Liver (tissue), 9 donors: ENCODE results near the gene VGLL2. TPM values are rescaled to one million over a fixed set of nuclear protein-coding genes. Genes with fewer than 3 reads are reported as not detected.
A peak's percentile ranks its signal among the peaks of the same experiment; 100 is the strongest.

Experiments used
- DNase-seq: peaks from one replicate; pipeline ENCODE4 v3.0.0-alpha.2; 2017; ENCODE audit warnings: low spot score
- H3K27ac ChIP-seq, 2 donors: one replicate each; pipeline ENCODE4 v1.7.0; 2013; ENCODE audit warnings: inconsistent platforms in 2 of 2, low read length in 2 of 2, control low read depth in 1 of 2, low read depth in 1 of 2, mild to moderate bottlenecking in 1 of 2
- H3K27me3 ChIP-seq, 4 donors: one replicate each; pipeline versions ENCODE4 v1.6.1 to v1.7.0; 2013; ENCODE audit warnings: low read length in 3 of 4, inconsistent platforms in 1 of 4, mild to moderate bottlenecking in 1 of 4, moderate library complexity in 1 of 4; ENCODE audit not compliant: control insufficient read depth in 4 of 4, insufficient read depth in 4 of 4
- H3K36me3 ChIP-seq, 4 donors: one replicate each; pipeline versions ENCODE4 v1.6.1 to v1.7.0; 2013; ENCODE audit warnings: low read length in 3 of 4, mild to moderate bottlenecking in 3 of 4, low read depth in 1 of 4, moderate library complexity in 1 of 4; ENCODE audit not compliant: control insufficient read depth in 4 of 4, insufficient read depth in 3 of 4
- H3K4me1 ChIP-seq, 4 donors: one replicate each; pipeline versions ENCODE4 v1.6.1 to v1.7.0; 2013; ENCODE audit warnings: low read length in 3 of 4, mild to moderate bottlenecking in 3 of 4, moderate library complexity in 1 of 4; ENCODE audit not compliant: control insufficient read depth in 4 of 4, insufficient read depth in 4 of 4
- H3K4me3 ChIP-seq, 3 donors: one replicate each; pipeline versions ENCODE4 v1.6.1 to v1.7.0; 2013; ENCODE audit warnings: low read length in 3 of 3, control low read depth in 1 of 3, low read depth in 1 of 3, mild to moderate bottlenecking in 1 of 3
- H3K9ac ChIP-seq, 2 donors: one replicate each; pipeline ENCODE4 v1.7.0; 2013; ENCODE audit warnings: low read length in 2 of 2, mild to moderate bottlenecking in 2 of 2, moderate library complexity in 2 of 2, control low read depth in 1 of 2, low read depth in 1 of 2
- H3K9me3 ChIP-seq, 4 donors: one replicate each; pipeline versions ENCODE4 v1.6.1 to v1.7.0; 2013; ENCODE audit warnings: low read length in 3 of 4; ENCODE audit not compliant: control insufficient read depth in 4 of 4
- CTCF ChIP-seq: fragments of 150-350 bp; IDR thresholded peaks from 2 replicates; pipeline ENCODE4 v1.5.1; 2017; ENCODE audit warnings: improper control_type of control experiment, low read depth, low read length; ENCODE audit not compliant: missing input control
- EGR1 ChIP-seq, 2 donors: IDR thresholded peaks; 2 replicates each; pipeline ENCODE4 v1.6.1; 2016 to 2018; ENCODE audit warnings: antibody characterized with exemption in 2 of 2, low read depth in 2 of 2
- FOXA2 ChIP-seq: IDR thresholded peaks from 2 replicates; pipeline ENCODE4 v1.6.1; 2016; ENCODE audit warnings: antibody characterized with exemption
- GABPA ChIP-seq, 2 donors: IDR thresholded peaks in 1 of 2; conservative IDR thresholded peaks in 1 of 2; 2 replicates each; pipeline ENCODE4 v1.6.1; 2016; ENCODE audit warnings: antibody characterized with exemption in 2 of 2, mild to moderate bottlenecking in 1 of 2, moderate library complexity in 1 of 2
- HNF4A ChIP-seq, 2 donors: conservative IDR thresholded peaks; 2 replicates each; pipeline ENCODE4 v1.6.1; 2016; ENCODE audit warnings: antibody characterized with exemption in 2 of 2, mild to moderate bottlenecking in 2 of 2
- HNF4G ChIP-seq: IDR thresholded peaks from 2 replicates; pipeline ENCODE4 v1.6.1; 2016; ENCODE audit warnings: antibody characterized with exemption
- JUND ChIP-seq, 2 donors: IDR thresholded peaks; 2 replicates each; pipeline ENCODE4 v1.6.1; 2016; ENCODE audit warnings: antibody characterized with exemption in 2 of 2
- REST ChIP-seq: IDR thresholded peaks from 2 replicates; pipeline ENCODE4 v1.6.1; 2016; ENCODE audit warnings: antibody characterized with exemption, mild to moderate bottlenecking
- TAF1 ChIP-seq: conservative IDR thresholded peaks from 2 replicates; pipeline ENCODE4 v1.6.1; 2016; ENCODE audit warnings: antibody characterized with exemption, mild to moderate bottlenecking
- ZBTB33 ChIP-seq: IDR thresholded peaks from 2 replicates; pipeline ENCODE4 v1.6.1; 2016; ENCODE audit warnings: antibody characterized with exemption
- WGBS: extraction: QIAGEN DNeasy Blood & Tissue Kit; methylation state at CpG from one replicate; pipeline ENCODE4 v1.1.7; 2013; 5-methylcytosine and 5-hydroxymethylcytosine counted together
- polyA plus RNA-seq, 2 donors: library from polyadenylated mRNA; stranded (reverse) in 1 of 2; unstranded in 1 of 2; fragments of 200-250 nt in 1 of 2; fragments of >200 nt in 1 of 2; fragmentation: Nextera tagmentation in 1 of 2; extraction: Ambion mirVana in 1 of 2; gene quantifications; one replicate each; pipeline versions ENCODE4 v1.2.1 to v1.2.3, GENCODE V29; 2013 to 2015
- total RNA-seq, 2 donors: library from RNA; depleted of rRNA; stranded (reverse); fragments of >200 nt; gene quantifications; one replicate each; pipeline ENCODE4 v1.2.3, GENCODE V29; 2014
- donor health status: healthy.
- donor health status: healthy.
- donor health status: healthy.
- donor health status: healthy.
- donor health status: healthy.

VGLL2 gene
- total and polyA plus RNA-seq, 4 donors, result not detected

- H3K27ac ChIP-seq, result no peak overlapping the region
- peaks cover 8 to 30% (median 17%) of the 10 kb centered on the region in 4 donors for H3K27me3 ChIP-seq
- no peak for TF ChIP-seq TAF1
- no peak for TF ChIP-seq EGR1 (IDR thresholded peaks at IDR 0.05; ENCODE audit: low read depth in 2 of 2)
- no peak for TF ChIP-seq FOXA2
- peaks cover 0 to 4% (median 0%) of the 10 kb centered on the region in 4 donors for H3K9me3 ChIP-seq
- no peaks in the 10 kb centered on the region for H3K36me3 ChIP-seq
- WGBS, result 12% methylated on average over 27 of the region's 27 CpGs
- no peak overlapping the region for H3K4me3 ChIP-seq
- DNase-seq, result no peak
- peaks cover 7 to 21% (median 19%) of the 10 kb centered on the region in 4 donors for H3K4me1 ChIP-seq
- no peak overlapping the region for H3K9ac ChIP-seq
These were observed 1.9 kb upstream of the VGLL2 start for GRCh38 chr6:117263353-117263927.

- H3K4me3 ChIP-seq, result peak overlapping the region in 2 of 3 donors; percentile 47 to 71
- no peak for DNase-seq
These were observed 1.0 kb upstream of the VGLL2 start for GRCh38 chr6:117264369-117264691.

GRCh38 chr6:117264692-117265409, 507 bp upstream of the VGLL2 start:
- Histone ChIP-seq H3K4me1 (peaks cover 7 to 23% (median 20%) of the 10 kb centered on the region in 4 donors), H3K36me3 (no peaks in the 10 kb centered on the region), H3K27ac (no peak overlapping the region), H3K9me3 (peaks cover 0 to 4% (median 0%) of the 10 kb centered on the region in 4 donors), H3K27me3 (peaks cover 10 to 36% (median 18%) of the 10 kb centered on the region in 4 donors), H3K4me3 (peak overlapping the region; percentile 47 to 71 (median 63)), H3K9ac (no peak overlapping the region)
- DNase-seq, result no peak
- 3% methylated on average over 39 of the region's 39 CpGs for WGBS
- no peak for TF ChIP-seq HNF4A (conservative IDR thresholded peaks at IDR 0.05)
- no peak for TF ChIP-seq FOXA2
- no peak for TF ChIP-seq REST
- no peak for TF ChIP-seq ZBTB33
- TF ChIP-seq JUND (IDR thresholded peaks at IDR 0.05), result no peak
- TF ChIP-seq HNF4G, result no peak
- TF ChIP-seq GABPA (IDR thresholded peaks at IDR 0.05 in 1 of 2, conservative IDR thresholded peaks at IDR 0.05 in 1 of 2), result no peak

More at GRCh38 chr6:117264369-117264691, 1.0 kb upstream of the VGLL2 start:
- no peak overlapping the region for H3K27ac ChIP-seq
- H3K9me3 ChIP-seq, result peaks cover 0 to 4% (median 0%) of the 10 kb centered on the region in 4 donors
- TF ChIP-seq CTCF, result no peak
- no peak for TF ChIP-seq ZBTB33
- peaks cover 8 to 33% (median 18%) of the 10 kb centered on the region in 4 donors for H3K27me3 ChIP-seq
- H3K36me3 ChIP-seq, result no peaks in the 10 kb centered on the region
- H3K9ac ChIP-seq, result no peak overlapping the region
- peaks cover 7 to 21% (median 19%) of the 10 kb centered on the region in 4 donors for H3K4me1 ChIP-seq
- 5% methylated on average over 8 of the region's 8 CpGs for WGBS
